ENCODE results near the gene UHMK1. TPM values are rescaled to one million over a fixed set of nuclear protein-coding genes. Genes with fewer than 3 reads are reported as not detected.
A peak's percentile ranks its signal among the peaks of the same experiment; 100 is the strongest.
"Not testable (repeated sequence)": the region's sequence is repeated elsewhere in the genome, so short reads cannot be mapped to it uniquely, and the experiment has no call there.

The UHMK1 gene
- total RNA-seq, 1 experiment from 2014 or later, result 75.1 TPM

DNA sequence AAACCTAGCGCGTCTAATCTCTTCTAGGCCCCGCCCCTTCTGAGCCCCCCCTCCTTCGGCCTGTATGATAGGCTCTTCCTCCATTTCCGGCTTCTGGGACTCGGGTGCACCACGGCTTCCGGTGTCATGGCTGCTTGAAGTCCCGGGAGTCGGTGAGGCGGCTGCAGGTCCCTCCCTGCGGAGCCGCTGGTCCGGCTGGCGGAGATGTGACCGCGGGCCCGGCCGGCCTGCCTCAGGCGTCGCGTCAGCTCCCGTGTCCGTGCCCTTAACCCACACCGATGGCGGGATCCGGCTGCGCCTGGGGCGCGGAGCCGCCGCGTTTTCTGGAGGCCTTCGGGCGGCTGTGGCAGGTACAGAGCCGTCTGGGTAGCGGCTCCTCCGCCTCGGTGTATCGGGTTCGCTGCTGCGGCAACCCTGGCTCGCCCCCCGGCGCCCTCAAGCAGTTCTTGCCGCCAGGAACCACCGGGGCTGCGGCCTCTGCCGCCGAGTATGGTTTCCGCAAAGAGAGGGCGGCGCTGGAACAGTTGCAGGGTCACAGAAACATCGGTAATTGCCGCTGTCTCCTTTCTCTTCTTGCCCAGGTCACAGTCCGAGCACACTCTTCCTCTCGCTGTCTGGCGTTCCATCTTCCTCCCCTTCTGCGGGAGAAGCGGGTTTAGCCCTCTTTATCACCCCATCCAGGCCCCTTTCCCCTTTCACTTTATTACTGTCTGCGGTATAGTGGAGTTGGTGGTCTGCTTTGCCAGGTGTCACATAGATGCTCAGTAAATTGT is at the start of gene UHMK1 (continued):
- TF ChIP-seq, protein P1, sequence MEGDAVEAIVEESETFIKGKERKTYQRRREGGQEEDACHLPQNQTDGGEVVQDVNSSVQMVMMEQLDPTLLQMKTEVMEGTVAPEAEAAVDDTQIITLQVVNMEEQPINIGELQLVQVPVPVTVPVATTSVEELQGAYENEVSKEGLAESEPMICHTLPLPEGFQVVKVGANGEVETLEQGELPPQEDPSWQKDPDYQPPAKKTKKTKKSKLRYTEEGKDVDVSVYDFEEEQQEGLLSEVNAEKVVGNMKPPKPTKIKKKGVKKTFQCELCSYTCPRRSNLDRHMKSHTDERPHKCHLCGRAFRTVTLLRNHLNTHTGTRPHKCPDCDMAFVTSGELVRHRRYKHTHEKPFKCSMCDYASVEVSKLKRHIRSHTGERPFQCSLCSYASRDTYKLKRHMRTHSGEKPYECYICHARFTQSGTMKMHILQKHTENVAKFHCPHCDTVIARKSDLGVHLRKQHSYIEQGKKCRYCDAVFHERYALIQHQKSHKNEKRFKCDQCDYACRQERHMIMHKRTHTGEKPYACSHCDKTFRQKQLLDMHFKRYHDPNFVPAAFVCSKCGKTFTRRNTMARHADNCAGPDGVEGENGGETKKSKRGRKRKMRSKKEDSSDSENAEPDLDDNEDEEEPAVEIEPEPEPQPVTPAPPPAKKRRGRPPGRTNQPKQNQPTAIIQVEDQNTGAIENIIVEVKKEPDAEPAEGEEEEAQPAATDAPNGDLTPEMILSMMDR (IDR thresholded peaks at IDR 0.05 in 2 of 3, conservative IDR thresholded peaks at IDR 0.05 in 1 of 3; ENCODE audit: borderline replicate concordance in 1 of 3, insufficient read depth in 1 of 3, low read depth in 2 of 3, low read length in 2 of 3), result no peak
- TF ChIP-seq, protein P2, sequence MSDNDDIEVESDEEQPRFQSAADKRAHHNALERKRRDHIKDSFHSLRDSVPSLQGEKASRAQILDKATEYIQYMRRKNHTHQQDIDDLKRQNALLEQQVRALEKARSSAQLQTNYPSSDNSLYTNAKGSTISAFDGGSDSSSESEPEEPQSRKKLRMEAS (IDR thresholded peaks at IDR 0.05), result peak; percentile 46; the same call in 1 of the 2 replicates
- no peak for TF ChIP-seq EGR1 (IDR thresholded peaks at IDR 0.05; ENCODE audit: low read depth)
- TF ChIP-seq ZFX (IDR thresholded peaks at IDR 0.05), result peak; percentile 83
- peak; percentile 31 for TF ChIP-seq POLR2A (IDR thresholded peaks at IDR 0.05; ENCODE audit: borderline replicate concordance, extremely low read depth, insufficient read depth, insufficient read length)
- no peak for TF ChIP-seq JUND (IDR thresholded peaks at IDR 0.05)
- TF ChIP-seq SRF (IDR thresholded peaks at IDR 0.05; ENCODE audit: low read depth), result no peak
- no peak for TF ChIP-seq EZH2phosphoT487 (IDR thresholded peaks at IDR 0.05; ENCODE audit: borderline replicate concordance)

DNA sequence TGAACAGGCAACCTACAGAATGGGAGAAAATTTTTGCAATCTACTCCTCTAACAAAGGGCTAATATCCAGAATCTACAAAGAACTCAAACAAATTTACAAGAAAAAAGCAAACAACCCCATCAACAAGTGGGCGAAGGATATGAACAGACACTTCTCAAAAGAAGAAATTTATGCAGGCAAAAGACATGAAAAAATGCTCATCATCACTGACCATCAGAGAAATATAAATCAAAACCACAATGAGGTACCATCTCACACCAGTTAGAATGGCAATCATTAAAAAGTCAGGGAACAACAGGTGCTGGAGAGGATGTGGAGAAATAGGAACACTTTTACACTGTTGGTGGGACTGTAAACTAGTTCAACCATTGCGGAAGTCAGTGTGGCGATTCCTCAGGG is 43.3 kb upstream of the UHMK1 start:
- ATAC-seq; intact Hi-C loops (cut with micrococcal nuclease); POLR2A ChIA-PET; H3K4me2 ChIP-seq (ENCODE audit: low read length); H3K27ac ChIP-seq (ENCODE audit: low read depth, low read length); H4K20me1 ChIP-seq (ENCODE audit: insufficient read depth); H3K4me1 ChIP-seq (ENCODE audit: control insufficient read depth in 1 of 2, insufficient read depth in 2 of 2, low read length in 2 of 2); DNase-seq (ENCODE audit: low read depth, low spot score); H3K27me3 ChIP-seq (ENCODE audit: insufficient read depth, low read length); H3K9me3 ChIP-seq (ENCODE audit: control insufficient read depth in 1 of 2, insufficient read depth in 1 of 2, low read depth in 1 of 2, low read length in 2 of 2); H3K9me2 ChIP-seq (ENCODE audit: insufficient read depth); RAD21 ChIA-PET (ENCODE audit: low non-redundant PET in 1 of 2, low total read pairs in 2 of 2, uncharacterized antibody in 2 of 2, unreplicated experiment in 2 of 2); BruUV-seq (replicated peaks); CTCF ChIA-PET; H3K79me2 ChIP-seq (ENCODE audit: insufficient read depth, low read length); H2AFZ ChIP-seq (ENCODE audit: low read depth, low read length, poor library complexity, severe bottlenecking); H3K4me3 ChIP-seq (replicated peaks in 1 of 2; ENCODE audit: low read depth in 1 of 2, low read length in 2 of 2); H3K9ac ChIP-seq (ENCODE audit: low read length); H3K36me3 ChIP-seq (ENCODE audit: control insufficient read depth in 1 of 2, insufficient read depth in 2 of 2, low read length in 2 of 2): not testable (repeated sequence)

Data from HCT116 (cell line).